ENCODE measurements around the gene FBXW9.
"Not testable (repeated sequence)": the region's sequence is repeated elsewhere in the genome, so short reads cannot be mapped to it uniquely, and the experiment has no call there.

The FBXW9 gene

DNA sequence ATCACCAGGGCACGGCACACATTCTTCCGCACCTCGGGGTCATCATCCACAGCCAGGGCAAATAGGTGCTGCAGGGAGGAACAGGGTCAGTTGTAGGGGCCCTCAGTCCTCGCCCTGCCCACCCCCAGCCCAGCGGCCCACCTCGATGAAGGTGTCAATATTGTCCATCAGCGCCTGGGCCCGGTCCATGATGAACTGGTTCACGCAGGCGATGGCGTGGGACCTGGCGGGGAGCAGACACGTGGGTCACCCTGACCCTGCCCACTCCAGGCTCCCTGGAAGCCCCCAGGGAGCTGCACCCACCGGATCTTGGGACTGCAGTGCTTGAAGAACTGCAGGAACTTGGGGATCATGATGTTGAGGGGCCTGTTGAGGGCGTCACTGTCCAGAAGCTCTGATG is 18.7 kb upstream of the FBXW9 start:
- no peak for DNase-seq

DNA sequence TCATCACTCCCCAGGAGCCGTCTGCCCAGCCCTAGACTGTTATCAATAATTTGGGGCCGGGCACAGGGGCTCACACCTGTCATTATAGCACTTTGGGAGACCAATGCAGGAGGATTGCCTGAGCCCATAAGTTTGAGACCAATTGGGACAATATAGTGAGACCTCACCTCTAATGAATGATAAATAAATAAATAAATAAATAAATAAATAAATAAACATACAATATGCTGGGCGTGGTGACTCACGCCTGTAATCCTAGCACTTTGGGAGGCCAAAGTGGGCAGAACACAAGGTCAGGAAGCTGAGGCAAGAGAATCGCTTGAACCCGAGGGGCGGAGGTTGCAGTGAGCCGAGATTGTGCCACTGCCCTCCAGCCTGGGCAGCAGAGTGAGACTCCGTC is 16.9 kb upstream of the FBXW9 start:
- not testable (repeated sequence) for DNase-seq

DNA sequence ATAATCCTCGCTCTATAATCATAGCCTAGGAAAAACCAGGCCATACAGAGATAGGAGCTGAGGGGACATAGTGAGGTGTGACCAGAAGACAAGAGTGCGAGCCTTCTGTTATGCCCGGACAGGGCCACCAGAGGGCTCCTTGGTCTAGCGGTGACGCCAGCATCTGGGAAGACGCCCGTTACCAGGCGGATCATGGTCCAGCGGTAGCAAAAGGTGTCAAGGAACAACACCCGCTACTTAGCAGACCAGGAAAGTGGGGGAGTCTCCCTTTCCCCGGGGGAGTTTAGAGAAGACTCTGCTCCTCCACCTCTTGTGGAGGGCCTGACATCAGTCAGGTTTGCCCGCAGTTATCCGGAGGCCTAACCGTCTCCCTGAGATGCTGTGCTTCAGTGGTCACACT is 15.6 kb upstream of the FBXW9 start:
- not testable (repeated sequence) for DNase-seq

- DNase-seq, result no peak
Observed at GRCh38 chr19:12711187-12711586, 14.8 kb upstream of the FBXW9 start.

- DNase-seq, result no peak
Observed at GRCh38 chr19:12708641-12709040, 12.2 kb upstream of the FBXW9 start.

- no peak for DNase-seq
Observed at GRCh38 chr19:12706332-12706718, 9.9 kb upstream of the FBXW9 start.

GRCh38 chr19:12705654-12706331 is 9.4 kb upstream of the FBXW9 start:
- DNase-seq, result no peak

DNA sequence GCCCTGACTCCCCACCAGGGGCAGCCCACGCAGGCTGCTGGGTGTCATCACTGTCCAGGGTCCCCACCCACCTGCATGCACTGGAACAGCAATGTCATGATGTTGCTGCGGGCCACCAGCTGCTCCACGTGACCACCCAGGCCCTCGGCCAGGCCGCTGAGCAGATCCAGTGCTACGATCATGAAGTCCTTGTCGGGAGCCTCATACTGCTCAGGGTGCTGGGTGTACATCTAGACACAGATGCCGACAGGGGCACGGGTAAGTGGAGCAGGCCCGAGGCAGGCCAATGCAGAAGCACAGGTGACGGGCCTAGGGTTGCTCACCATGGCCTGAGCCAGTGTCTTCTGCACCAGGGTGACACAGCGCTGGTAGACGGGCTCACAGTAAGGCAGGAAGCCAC is 8.7 kb upstream of the FBXW9 start:
- DNase-seq, result no peak

- DNase-seq, result peak; percentile 7
Observed at GRCh38 chr19:12703046-12703445, 6.6 kb upstream of the FBXW9 start.

- no peak for DNase-seq
Observed at GRCh38 chr19:12701596-12702282, 5.3 kb upstream of the FBXW9 start.

DNA sequence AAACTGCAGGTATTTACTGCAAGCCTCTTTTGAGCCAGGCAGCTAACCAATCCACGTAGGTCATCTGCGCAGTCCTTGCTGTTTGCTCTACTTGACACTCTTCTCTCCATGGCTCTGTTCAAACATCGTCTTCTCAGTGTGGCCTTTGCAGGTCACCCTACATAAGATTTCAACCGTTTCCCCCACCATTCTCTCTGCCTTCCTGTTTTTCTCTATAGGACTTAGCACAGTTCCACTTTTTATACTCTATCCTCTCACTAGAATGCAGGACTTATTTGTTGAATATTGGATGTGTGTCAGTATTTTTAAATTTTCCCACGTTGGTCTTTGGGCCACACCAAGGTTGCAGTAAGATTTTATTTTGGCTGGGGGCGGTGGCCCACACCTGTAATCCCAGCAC is 1.7 kb upstream of the FBXW9 start:
- no peak for DNase-seq

GRCh38 chr19:12697425-12697824 is 994 bp upstream of the FBXW9 start:
- DNase-seq, result not testable (repeated sequence)

DNA sequence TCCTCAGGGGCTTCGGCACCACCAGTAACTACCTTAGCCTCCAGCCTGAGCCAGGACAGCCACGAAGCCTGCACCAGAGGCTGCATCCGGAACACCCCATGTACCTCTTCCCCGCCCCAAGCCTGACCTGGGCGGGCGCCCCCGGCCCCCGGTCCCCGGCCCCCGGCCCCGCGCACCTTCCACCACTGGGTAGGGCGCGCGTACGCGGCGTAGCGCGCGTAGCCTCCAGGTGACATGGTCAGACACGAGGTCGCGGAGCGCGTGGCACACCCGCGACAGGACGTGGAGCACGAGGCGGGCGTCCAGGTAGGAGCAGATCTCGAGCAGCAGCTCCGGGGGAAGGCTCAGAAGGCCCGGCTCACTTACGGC is 450 bp downstream of the FBXW9 start:
- DNase-seq, result no peak

DNA sequence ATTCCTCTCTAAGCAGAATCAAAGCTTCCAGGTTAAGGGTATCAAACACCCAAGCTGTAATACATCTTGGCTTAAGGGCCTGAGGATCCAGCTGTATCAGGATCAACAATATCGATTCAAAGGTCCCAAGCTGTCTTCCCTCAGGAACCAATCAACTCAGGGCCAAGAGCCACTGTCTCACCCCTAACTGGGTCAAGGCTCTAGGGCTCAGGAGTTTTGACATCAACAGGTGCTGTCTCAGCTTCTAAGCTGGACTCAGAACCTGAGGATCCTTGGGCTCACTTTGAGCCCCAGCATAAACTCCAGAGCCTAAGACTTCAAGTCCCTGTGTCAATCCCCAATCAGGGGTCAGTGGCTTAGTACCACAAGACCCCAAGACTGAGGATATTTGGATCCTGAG is 917 bp downstream of the FBXW9 start:
- DNase-seq, result no peak

GRCh38 chr19:12695096-12695495 is 1.3 kb downstream of the FBXW9 start:
- no peak for DNase-seq

GRCh38 chr19:12694641-12695040 is 1.8 kb downstream of the FBXW9 start:
- no peak for DNase-seq

DNA sequence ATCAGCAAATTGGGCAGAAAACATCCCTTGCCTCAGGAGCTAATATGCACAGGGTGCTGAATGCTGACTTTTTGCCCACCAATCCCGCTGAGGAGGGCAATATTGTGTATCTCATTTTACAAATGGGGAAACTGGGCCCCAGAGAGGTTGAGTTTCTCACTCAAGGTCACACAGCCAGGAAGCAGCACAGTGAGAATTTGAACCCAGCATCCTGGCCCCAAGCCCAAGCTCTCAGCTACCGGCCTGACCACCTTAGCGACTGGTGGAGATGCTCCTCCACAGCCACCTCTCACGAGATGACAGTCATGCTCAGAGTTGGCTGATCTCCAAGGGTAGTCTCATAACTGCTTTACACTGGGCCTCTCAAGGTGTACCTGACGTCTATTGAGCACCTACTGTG is 3.5 kb downstream of the FBXW9 start:
- DNase-seq, result no peak

DNA sequence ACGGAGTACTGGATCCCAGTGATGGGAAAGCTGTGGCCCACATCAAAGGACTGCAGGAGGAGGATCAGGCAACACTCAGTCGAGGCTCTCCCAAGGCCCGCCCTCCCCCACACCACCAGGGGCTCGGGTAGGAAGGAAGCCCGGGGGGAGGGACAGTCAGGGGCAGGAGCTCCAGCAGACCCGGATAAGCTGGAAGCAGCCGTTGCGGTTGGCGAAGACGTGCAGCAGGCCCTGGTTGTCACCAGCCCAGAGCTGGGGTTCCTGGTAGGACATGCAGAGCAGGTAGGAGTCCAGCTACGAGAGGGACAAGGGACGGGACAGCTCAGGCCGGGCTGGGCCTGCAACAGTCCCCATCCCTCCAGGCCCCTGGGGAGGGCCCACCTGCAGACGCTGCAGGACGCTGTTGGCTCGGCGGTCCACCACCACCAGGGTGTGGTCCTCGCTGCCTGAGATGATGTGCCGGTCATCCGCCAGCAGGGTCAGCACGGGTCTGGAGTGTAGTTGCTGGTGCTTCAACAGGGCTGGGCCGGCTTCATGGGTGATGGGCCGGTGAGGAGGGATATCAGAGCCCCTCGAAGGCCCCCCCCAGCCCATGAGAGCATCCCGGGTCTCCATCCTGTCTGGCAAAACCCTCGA is 6.7 kb downstream of the FBXW9 start:
- no peak for DNase-seq

DNA sequence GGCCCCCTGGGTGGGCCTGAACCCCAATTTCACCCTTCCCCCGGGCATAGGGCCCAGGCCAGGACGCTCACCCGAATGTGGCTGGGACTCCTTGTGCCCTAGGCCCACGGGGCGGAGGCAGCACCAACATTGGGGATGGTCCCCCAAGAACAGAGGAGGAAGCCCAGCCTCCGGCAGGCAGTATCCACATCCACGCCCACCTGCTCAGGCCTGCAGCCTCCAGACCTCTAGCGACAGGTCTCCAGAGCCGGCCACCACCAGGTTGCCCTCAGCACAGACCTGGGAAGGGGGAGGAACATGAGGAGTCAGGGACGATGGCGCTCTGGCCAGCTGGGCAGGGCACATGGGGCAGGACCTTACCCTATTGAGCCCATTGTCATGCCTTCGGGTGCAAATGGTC is 7.4 kb downstream of the FBXW9 start:
- DNase-seq, result no peak

- DNase-seq, result no peak
Observed at GRCh38 chr19:12687496-12688196, 8.8 kb downstream of the FBXW9 start, which contains the start of gene GNG14. GNG14 (plus strand) TSS chr19:12687998; CDS start chr19:12688049, 51 bp downstream.

DNA sequence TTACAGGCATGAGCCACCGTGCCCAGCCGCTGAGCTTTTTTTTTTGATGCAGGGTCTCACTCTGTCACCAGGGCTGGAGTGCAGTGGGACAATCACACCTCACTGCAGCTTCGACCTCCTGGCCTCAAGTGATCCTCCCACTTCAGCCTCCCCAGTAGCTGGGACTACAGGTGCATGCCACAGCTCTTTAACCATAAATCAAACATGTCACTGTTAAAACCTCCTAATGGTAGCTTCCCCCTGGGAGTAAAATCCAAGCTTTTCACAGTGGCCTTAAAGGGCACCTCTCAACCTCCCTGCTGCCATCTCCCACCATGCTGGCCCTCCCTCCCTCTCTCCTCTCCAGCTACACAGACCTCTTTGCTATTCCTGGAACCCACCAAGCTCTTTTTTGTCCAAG is 10.6 kb downstream of the FBXW9 start:
- DNase-seq, result no peak

DNA sequence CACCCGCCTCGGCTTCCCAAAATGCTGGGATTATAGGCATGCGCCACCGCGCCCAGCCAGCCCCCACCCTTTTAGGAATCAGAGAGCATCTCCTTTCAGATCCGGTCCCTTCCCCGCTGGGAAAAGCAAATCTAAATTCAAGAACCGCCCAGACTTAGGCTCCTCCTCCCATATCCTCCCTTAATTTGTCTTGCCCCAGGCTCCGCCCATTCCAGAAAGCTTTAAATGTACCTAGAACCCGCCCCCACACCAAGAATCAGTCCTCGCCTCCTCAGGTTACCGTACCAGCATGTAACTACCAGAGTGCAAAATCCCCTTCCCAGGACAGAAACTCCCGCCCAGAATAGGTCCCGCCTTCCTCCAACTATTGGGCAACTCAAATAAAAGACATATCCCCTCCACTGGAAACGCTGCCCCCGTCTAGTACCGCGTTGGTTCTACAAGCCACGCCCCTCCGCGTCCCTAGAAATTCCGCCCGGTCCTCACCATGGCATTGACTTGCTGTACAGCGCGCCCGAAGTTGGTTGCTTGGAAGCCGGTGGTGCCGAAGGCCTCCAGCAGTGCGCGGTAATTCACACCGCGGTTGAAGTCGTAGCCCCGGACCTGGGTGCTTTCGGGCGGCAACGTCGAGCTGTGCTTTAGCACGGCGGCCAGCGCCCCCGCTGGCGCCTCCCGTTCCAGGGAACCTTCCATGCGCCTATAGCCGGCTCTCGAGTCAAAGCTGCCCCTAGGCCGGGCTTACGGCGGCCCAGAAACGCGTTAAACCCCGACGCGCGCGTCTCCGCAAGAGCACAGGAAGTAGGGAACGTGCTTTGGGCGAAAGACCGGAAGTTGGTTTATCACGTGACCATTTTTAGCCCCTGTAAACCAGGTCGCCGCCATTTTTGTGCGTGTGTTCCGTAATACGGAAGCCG is 15.1 kb downstream of the FBXW9 start, which contains the start of gene DHPS:
TSS of gene DHPS (minus strand) at position 807 of the 914 bp plus-strand sequence. CDS start at position 693, 114 bp downstream.
- DNase-seq, result peak; percentile 92

All from NCI-H1694 treated with DMSO at 0.1 percent for 48 hours (cell line).